Choroid plexus epithelial cell (primary cell): ENCODE data around the gene TMEM123.

Experiments used
- DNase-seq: peaks from one replicate; pipeline ENCODE4 v3.0.0-alpha.2; 2010; ENCODE audit warnings: low read depth
- H3K4me3 ChIP-seq: 2 replicates; pipeline ENCODE4 v1.5.1; 2011; ENCODE audit warnings: low read depth, mild to moderate bottlenecking, control low read depth, low read length, moderate library complexity
- TF ChIP-seq, protein P1 (sequence below): conservative IDR thresholded peaks from 2 replicates; pipeline ENCODE4 v1.5.1; 2011; ENCODE audit warnings: low read depth, mild to moderate bottlenecking, control low read depth, inconsistent platforms, low read length, moderate library complexity

Gene TMEM123

DNA sequence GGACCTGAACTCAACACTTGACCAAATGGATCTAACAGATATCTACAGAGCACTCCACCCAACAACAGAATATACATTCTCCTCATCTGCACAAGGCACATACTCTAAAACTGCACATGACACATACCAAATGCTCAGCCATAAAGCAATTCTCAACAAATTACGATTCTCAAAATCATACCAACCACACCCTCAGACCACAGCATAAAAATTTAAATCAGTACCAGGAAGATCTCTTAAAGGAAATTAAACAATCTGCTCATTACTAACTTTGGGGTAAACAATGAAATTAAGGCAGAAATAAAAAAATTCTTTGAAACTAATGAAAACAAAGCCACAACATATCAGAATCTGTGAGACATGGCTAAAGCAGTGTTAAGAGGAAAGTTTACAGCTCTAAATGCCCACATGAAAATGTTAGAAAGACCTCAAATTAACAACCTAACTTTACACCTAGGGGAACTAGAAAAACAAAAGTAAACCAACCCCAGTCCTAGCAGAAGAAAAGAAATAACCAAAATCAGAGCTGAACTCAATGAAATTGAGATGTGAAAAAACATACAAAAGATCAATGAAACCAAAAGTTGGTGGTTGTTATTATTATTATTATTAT, 37.2 kb downstream of the TMEM123 start:
- DNase-seq = no peak
- TF ChIP-seq, protein P1, sequence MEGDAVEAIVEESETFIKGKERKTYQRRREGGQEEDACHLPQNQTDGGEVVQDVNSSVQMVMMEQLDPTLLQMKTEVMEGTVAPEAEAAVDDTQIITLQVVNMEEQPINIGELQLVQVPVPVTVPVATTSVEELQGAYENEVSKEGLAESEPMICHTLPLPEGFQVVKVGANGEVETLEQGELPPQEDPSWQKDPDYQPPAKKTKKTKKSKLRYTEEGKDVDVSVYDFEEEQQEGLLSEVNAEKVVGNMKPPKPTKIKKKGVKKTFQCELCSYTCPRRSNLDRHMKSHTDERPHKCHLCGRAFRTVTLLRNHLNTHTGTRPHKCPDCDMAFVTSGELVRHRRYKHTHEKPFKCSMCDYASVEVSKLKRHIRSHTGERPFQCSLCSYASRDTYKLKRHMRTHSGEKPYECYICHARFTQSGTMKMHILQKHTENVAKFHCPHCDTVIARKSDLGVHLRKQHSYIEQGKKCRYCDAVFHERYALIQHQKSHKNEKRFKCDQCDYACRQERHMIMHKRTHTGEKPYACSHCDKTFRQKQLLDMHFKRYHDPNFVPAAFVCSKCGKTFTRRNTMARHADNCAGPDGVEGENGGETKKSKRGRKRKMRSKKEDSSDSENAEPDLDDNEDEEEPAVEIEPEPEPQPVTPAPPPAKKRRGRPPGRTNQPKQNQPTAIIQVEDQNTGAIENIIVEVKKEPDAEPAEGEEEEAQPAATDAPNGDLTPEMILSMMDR = no peak
- H3K4me3 ChIP-seq = no peak overlapping the region

DNA sequence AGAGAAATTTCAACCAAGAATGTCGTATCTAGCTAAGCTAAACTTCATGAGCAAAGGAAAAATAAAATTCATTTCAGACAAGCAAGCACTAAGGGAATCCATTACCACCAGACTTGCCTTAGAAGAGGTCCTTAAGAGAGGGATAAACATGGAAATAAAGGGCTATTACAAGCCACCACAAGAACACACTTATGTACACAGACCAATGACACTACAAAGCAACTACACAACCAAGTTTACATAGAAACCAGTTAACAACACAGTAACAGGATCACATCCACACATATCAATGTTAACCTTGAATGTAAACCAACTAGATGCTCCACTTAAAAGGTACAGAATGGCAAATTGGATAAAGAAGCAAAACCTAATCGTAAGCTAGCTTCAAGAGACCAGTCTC, 38.0 kb downstream of the TMEM123 start:
- TF ChIP-seq, protein P1 = no peak
- no peak for DNase-seq
- no peak overlapping the region for H3K4me3 ChIP-seq

DNA sequence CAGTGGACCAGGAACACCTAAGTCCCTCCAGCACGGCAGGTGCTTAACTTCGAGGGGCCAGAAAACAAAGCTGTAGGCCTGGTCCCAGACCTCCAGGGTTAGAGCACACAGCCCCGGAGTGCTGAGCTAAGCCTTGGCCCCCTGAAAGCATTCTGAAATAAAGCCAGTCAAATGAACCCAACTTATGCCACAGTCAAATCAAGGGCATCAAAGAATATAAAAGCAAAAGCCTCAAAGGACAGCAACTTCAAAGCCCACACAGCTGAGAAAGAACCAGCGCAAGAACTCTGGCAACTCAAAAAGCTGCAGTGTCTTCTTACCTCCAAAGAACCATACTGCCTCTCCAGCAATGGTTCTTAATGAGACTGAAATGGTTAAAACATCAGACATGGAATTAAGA, 39.1 kb downstream of the TMEM123 start:
- H3K4me3 ChIP-seq = no peak overlapping the region
- TF ChIP-seq, protein P1 = no peak
- no peak for DNase-seq

DNA sequence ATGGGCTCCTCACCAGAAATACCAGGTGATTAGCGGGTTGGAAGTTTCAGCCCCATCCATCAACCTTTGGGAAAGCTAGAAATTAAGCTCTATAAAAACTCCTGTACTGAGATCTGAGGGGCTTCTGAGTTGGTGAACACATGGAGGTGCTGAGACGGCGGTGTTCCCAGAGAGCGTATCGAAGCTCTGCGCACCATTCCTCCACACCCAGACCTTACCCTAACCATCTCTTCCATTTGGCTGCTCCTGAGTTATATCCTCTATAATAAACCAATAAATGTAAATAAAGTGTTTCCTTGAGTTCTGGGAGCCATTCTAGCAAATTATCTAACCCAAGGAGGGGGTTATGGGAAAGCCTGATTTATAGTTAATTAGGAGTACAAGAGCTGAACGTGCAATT, 41.4 kb downstream of the TMEM123 start:
- TF ChIP-seq, protein P1 = no peak
- DNase-seq = no peak
- H3K4me3 ChIP-seq = no peak overlapping the region

DNA sequence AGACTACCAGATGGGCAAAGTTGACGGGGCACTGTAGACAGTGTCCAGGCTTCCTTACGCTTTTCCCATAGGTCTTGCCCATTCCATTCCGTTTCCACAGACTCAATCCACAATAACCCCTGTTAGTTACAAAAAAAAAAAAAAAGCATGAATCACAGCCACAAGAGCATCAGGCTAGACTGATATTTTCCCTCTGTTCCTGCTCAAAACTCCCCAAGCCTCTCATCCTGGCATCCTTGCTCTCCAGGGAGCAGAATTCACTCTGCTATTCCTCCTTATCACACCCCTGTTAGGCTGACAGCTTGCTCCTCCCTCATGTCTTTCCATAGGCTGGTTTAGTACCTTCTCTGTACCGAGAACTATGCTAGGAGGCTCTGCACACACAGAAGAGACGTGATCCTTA, 42.2 kb downstream of the TMEM123 start:
- TF ChIP-seq, protein P1 = no peak
- DNase-seq = peak; percentile 41
- no peak overlapping the region for H3K4me3 ChIP-seq

DNA sequence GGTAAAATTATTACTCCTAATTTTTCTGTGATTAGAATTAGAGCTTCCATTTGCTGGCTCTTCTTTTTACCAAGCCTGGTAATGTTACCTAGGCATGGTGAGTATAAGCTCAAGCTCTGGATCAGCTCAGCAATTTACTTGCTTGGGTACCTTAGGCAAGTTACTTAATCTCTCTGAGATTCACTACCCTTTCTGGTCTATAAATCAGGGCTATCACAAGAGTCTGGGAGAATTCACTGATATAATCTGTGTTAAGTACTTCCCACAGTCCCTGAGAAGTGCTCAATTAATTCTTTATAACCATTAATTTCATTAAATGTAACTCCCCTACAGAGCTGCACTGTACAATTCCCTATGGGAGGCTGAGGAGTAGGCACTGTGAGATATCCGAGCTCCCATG, 44.2 kb downstream of the TMEM123 start:
- no peak for DNase-seq
- TF ChIP-seq, protein P1 = no peak
- H3K4me3 ChIP-seq = no peak overlapping the region

DNA sequence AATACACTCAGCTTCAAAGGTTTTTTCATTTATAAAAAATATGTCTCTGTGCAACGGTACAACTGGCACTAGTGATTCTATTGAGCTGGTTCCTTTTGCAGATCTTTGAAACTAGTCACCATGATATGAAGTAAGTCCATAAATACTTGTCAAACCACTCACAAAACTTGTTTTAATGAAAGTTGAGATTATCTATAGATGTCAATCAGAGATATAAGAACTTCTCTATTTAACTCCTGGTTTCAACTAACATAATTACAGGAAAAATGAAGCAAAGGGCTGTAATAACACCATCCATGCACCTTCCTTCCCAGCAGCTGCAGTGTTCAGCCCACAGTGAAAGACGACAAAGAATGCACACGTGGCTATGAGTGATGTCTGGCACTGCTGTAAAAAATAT, 44.7 kb downstream of the TMEM123 start:
- no peak for DNase-seq
- TF ChIP-seq, protein P1 = no peak
- H3K4me3 ChIP-seq = no peak overlapping the region
